ENCODE results near the gene TREM1. TPM values are rescaled to one million over a fixed set of nuclear protein-coding genes. Genes with fewer than 3 reads are reported as not detected.

TREM1 gene
- total RNA-seq, 1 donor from 2014 or later: 61.2 TPM

GRCh38 chr6:41257369-41258195 is 28.9 kb downstream of the TREM1 start:
- no peak for ATAC-seq
- Histone ChIP-seq H3K4me1 (no peaks in the 10 kb centered on the region), H3K27me3 (no peaks in the 10 kb centered on the region), H3K9me3 (no peaks in the 10 kb centered on the region), H3K36me3 (no peaks in the 10 kb centered on the region), H3K27ac (no peak overlapping the region), H3K4me3 (no peak overlapping the region)
- no peak for TF ChIP-seq CTCF (IDR thresholded peaks at IDR 0.05)
- DNase-seq: no peak
- intact Hi-C loops (cut with DNase I): no loop called here

GRCh38 chr6:41256383-41256782 is 30.1 kb downstream of the TREM1 start:
- ATAC-seq: no peak
- no peak for TF ChIP-seq CTCF (IDR thresholded peaks at IDR 0.05)
- Histone ChIP-seq H3K27me3 (no peaks in the 10 kb centered on the region), H3K4me3 (no peak overlapping the region), H3K27ac (no peak overlapping the region), H3K4me1 (no peaks in the 10 kb centered on the region), H3K9me3 (no peaks in the 10 kb centered on the region), H3K36me3 (no peaks in the 10 kb centered on the region)
- DNase-seq: no peak
- intact Hi-C loops (cut with DNase I): no loop called here

GRCh38 chr6:41255638-41256246 is 30.7 kb downstream of the TREM1 start:
- no peaks in the 10 kb centered on the region for H3K27me3 ChIP-seq
- no peaks in the 10 kb centered on the region for H3K4me1 ChIP-seq
- ATAC-seq (no peak), DNase-seq (no peak)
- intact Hi-C loops (cut with DNase I): no loop called here
- H3K27ac ChIP-seq: no peak overlapping the region
- H3K36me3 ChIP-seq: no peaks in the 10 kb centered on the region
- no peaks in the 10 kb centered on the region for H3K9me3 ChIP-seq
- no peak for TF ChIP-seq CTCF (IDR thresholded peaks at IDR 0.05)
- no peak overlapping the region for H3K4me3 ChIP-seq

- DNase-seq: no peak
- intact Hi-C loops (cut with DNase I): no loop called here
- Histone ChIP-seq H3K4me1 (no peaks in the 10 kb centered on the region), H3K36me3 (no peaks in the 10 kb centered on the region), H3K9me3 (no peaks in the 10 kb centered on the region), H3K27me3 (no peaks in the 10 kb centered on the region), H3K4me3 (no peak overlapping the region), H3K27ac (no peak overlapping the region)
- ATAC-seq: no peak
- TF ChIP-seq CTCF (IDR thresholded peaks at IDR 0.05): no peak
Observed at GRCh38 chr6:41255110-41255509, 31.4 kb downstream of the TREM1 start.

GRCh38 chr6:41252401-41253169 is 33.9 kb downstream of the TREM1 start:
- no peak overlapping the region for H3K4me3 ChIP-seq
- peak; percentile 70 for ATAC-seq
- no peak for DNase-seq
- intact Hi-C loops (cut with DNase I): no loop called here
- no peaks in the 10 kb centered on the region for H3K36me3 ChIP-seq
- H3K4me1 ChIP-seq: no peaks in the 10 kb centered on the region
- no peak overlapping the region for H3K27ac ChIP-seq
- no peaks in the 10 kb centered on the region for H3K9me3 ChIP-seq
- TF ChIP-seq CTCF (IDR thresholded peaks at IDR 0.05): no peak
- no peaks in the 10 kb centered on the region for H3K27me3 ChIP-seq

Data from upper lobe of right lung (tissue), 1 donor.